ENCODE measurements around the gene CHAT. TPM values are rescaled to one million over a fixed set of nuclear protein-coding genes. Genes with fewer than 3 reads are reported as not detected.

The CHAT gene
- total RNA-seq, 2 experiments from 2014 or later = not detected

DNA sequence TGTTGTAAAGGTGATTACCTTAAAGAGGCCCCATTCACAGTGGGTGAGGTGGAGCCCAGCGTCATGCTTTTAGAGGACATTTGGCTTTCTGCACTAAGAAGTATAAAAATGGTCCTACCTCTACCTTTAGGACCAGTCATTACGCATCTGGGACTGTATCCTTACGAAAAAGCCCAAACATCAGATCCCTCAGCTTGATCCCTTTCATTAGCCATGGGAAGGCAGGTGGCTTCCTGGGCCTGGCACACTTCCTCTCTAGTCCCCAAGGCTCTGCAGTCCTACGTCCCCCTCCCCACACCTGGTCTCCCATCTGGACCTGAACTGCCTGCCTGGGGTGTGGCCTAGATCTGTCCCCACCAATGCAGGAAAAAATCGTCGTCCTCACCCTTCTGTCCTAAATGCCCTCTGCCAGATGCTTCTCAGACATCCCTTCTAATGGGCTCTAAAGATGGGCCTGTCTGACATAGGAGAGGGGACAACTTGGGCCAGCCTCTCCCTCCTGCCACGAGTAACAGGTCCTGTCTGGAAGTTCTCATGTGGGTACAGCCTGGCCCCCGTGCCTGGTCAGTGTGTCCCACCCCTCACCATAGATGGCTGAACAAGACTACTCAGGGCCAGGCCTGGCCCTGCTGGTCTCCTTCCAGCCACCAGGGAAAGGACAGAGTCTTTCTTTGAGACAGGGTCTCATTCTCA lies 15.5 kb upstream of the CHAT start:
- POLR2A ChIA-PET = no interaction called here
- Mint-ChIP-seq H3K9me3 (ENCODE audit: insufficient read depth) (no peaks in the 10 kb centered on the region), H3K27me3 (ENCODE audit: low read depth) (peaks cover 4% of the 10 kb centered on the region), H3K4me3 (no peak overlapping the region), H3K36me3 (ENCODE audit: low read depth) (no peaks in the 10 kb centered on the region), H3K4me1 (ENCODE audit: low read depth) (no peaks in the 10 kb centered on the region), H3K27ac (no peak overlapping the region)
- no peak for ATAC-seq
- no peak for DNase-seq
- CTCF ChIA-PET = no interaction called here

DNA sequence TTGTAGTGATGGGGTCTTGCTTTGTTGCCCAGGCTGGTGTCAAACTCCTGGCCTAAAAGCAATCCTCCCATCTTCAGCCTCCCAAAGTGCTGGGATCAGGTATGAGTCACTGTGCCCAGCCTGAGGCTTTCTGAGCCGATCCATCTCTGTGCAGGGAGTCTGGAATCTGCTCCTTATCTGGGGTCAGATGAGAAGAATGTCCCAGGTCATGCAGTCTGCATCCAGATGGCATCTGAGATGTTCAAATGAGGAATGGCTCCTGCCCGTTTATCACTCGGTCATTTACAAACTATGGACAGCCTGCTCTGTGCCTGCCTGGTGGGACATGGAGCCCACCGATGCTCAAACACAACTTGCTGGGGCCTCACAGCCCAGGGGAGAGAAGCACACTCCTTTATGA lies 14.9 kb upstream of the CHAT start:
- no peaks in the 10 kb centered on the region for H3K36me3 Mint-ChIP-seq (ENCODE audit: low read depth)
- DNase-seq (no peak), ATAC-seq (no peak)
- no peak overlapping the region for H3K4me3 Mint-ChIP-seq
- H3K4me1 Mint-ChIP-seq (ENCODE audit: low read depth) = no peaks in the 10 kb centered on the region
- CTCF ChIA-PET = no interaction called here
- no peaks in the 10 kb centered on the region for H3K9me3 Mint-ChIP-seq (ENCODE audit: insufficient read depth)
- no peak overlapping the region for H3K27ac Mint-ChIP-seq
- POLR2A ChIA-PET = no interaction called here
- peaks cover 10% of the 10 kb centered on the region for H3K27me3 Mint-ChIP-seq (ENCODE audit: low read depth)

DNA sequence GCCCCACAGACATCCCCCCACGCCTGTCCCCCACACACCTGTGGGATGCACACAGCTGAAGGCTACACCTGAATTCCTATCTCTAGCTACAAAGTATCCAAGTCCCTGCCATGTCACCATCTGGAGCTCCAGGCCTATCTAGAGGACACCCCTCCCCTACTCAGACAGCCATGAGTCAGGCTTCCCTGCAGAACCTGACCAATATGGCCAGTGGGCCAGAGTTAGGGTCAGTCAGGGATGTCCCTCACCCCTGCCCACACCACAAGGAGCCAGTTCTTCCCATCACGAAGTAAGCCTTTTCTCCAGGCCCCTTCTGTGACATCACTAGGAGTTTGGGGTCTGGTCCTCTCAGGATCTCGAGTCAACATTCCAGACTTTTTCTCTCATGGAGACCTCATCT lies 14.3 kb upstream of the CHAT start:
- Mint-ChIP-seq H3K36me3 (ENCODE audit: low read depth) (no peaks in the 10 kb centered on the region), H3K4me3 (no peak overlapping the region), H3K27ac (no peak overlapping the region), H3K9me3 (ENCODE audit: insufficient read depth) (no peaks in the 10 kb centered on the region), H3K27me3 (ENCODE audit: low read depth) (peaks cover 14% of the 10 kb centered on the region), H3K4me1 (ENCODE audit: low read depth) (no peaks in the 10 kb centered on the region)
- DNase-seq (no peak), ATAC-seq (no peak)
- ChIA-PET POLR2A (no interaction called here), CTCF (no interaction called here)

DNA sequence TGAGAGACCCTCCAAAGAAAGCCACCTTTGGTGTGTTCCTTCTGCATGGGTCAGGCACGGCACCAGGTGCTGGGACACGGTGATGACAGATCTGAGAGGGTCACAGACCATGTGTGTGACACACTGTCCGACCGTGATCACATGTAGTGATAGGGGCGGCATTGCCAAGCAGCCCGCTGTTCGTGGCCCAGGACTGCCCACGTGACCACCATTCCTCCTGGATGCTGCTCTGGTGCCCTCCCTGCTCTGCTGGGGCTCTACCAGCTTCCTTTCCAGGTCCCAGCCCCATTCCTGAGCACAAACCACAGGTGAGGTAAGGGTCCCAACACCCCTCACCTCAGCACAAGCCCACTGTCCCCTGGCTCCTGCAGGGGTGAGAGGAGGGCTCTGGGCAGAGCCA lies 13.8 kb upstream of the CHAT start:
- H3K4me1 Mint-ChIP-seq (ENCODE audit: low read depth) = no peaks in the 10 kb centered on the region
- no peaks in the 10 kb centered on the region for H3K36me3 Mint-ChIP-seq (ENCODE audit: low read depth)
- no peak for DNase-seq
- ChIA-PET CTCF (no interaction called here), POLR2A (no interaction called here)
- no peak overlapping the region for H3K27ac Mint-ChIP-seq
- H3K4me3 Mint-ChIP-seq = no peak overlapping the region
- no peaks in the 10 kb centered on the region for H3K9me3 Mint-ChIP-seq (ENCODE audit: insufficient read depth)
- H3K27me3 Mint-ChIP-seq (ENCODE audit: low read depth) = peaks cover 16% of the 10 kb centered on the region
- no peak for ATAC-seq

DNA sequence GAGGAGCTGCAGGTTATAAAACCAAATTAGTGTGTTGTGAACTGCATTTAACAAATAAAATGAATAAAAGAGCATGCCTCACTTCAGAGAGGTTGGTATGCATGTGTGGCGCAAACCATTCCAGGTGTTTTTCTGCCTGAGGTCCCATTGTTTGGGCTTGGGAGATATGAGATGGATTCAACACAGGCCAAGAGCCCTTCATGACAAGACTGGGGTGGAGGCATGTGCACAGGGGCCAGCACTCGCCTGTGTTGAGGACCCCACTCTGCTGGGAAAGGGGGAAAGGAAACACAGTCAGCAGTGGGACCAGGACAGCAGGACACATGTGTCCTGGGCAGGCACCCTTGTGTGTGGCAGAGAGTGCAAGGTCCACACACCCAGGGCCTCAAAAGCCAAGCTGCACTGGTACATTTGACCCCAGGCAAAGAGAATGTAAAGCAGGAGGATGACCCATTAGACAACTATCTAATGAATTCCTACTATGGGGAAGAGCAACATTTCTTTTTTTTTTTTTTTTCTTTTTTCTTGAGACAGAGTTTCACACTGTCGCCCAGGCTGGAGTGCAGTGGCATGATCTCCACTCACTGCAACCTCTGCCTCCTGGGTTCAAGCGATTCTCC lies 12.9 kb upstream of the CHAT start:
- no peaks in the 10 kb centered on the region for H3K9me3 Mint-ChIP-seq (ENCODE audit: insufficient read depth)
- H3K4me3 Mint-ChIP-seq = no peak overlapping the region
- POLR2A ChIA-PET = no interaction called here
- ATAC-seq (no peak), DNase-seq (no peak)
- peaks cover 20% of the 10 kb centered on the region for H3K27me3 Mint-ChIP-seq (ENCODE audit: low read depth)
- CTCF ChIA-PET = interaction anchor here (1.5 kb wide), 1 partner anchor 8 kb away, joined by 5 read pairs; no protein-coding TSS in a partner anchor
- H3K36me3 Mint-ChIP-seq (ENCODE audit: low read depth) = no peaks in the 10 kb centered on the region
- H3K4me1 Mint-ChIP-seq (ENCODE audit: low read depth) = no peaks in the 10 kb centered on the region
- H3K27ac Mint-ChIP-seq = no peak overlapping the region

DNA sequence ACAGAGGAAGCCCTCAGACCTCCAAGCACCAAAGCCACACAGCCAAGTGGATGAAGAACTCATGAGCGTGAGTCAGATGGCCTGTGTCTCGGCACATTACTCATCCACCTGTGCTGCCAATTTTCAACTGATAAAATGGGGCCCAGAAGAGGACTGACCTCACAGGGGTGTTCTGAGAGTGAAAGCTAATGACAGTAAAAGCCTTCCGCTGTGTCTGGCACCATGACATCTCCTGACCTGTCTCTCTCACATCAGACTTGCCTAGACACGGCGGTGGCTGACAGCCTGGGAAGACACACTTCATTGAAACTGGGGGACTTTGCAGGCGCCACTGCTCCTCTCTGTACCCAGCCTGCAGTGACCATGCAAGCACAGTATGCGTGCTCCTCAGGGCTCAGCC lies 12.0 kb upstream of the CHAT start:
- ATAC-seq (no peak), DNase-seq (no peak)
- Mint-ChIP-seq H3K36me3 (ENCODE audit: low read depth) (no peaks in the 10 kb centered on the region), H3K27me3 (ENCODE audit: low read depth) (peaks cover 20% of the 10 kb centered on the region), H3K4me3 (no peak overlapping the region), H3K27ac (no peak overlapping the region), H3K9me3 (ENCODE audit: insufficient read depth) (no peaks in the 10 kb centered on the region), H3K4me1 (ENCODE audit: low read depth) (peaks cover 3% of the 10 kb centered on the region)
- CTCF ChIA-PET = interaction anchor here (1.5 kb wide), 1 partner anchor 9 kb away, joined by 5 read pairs; no protein-coding TSS in a partner anchor
- POLR2A ChIA-PET = no interaction called here

DNA sequence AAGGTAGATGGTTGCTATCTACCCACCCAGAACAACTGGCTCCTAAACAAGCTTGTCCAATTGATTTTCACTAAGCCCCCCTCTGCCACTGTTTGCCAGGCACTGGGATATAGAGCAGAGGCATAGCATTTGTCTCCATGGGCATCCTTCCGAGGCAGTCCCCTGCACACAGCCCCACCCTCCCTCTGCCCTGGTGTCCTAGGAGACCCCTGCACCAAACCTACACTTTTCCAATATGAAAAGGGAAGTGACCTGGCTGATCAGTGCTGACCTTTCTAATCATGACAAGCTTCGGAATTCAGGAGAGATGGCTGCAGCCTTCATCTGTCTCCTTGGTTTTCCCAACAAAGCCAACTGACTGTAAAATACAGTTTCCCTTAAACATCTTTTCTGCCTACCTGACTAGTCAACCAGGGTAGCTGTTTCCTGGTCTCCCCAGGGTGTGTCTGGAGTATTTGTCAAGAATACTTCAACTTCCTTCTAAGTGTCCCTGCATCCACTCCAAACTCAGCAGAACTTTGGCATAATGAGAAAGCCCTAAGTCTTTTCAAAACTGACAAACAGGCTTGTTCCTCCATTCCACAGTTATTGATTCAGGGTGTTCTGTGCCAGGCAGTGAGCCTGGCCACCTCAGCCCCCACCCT lies 11.3 kb upstream of the CHAT start:
- CTCF ChIA-PET = interaction anchor here (1.9 kb wide), 1 partner anchor 8 kb away, joined by 6 read pairs; no protein-coding TSS in a partner anchor
- POLR2A ChIA-PET = no interaction called here
- ATAC-seq = no peak

DNA sequence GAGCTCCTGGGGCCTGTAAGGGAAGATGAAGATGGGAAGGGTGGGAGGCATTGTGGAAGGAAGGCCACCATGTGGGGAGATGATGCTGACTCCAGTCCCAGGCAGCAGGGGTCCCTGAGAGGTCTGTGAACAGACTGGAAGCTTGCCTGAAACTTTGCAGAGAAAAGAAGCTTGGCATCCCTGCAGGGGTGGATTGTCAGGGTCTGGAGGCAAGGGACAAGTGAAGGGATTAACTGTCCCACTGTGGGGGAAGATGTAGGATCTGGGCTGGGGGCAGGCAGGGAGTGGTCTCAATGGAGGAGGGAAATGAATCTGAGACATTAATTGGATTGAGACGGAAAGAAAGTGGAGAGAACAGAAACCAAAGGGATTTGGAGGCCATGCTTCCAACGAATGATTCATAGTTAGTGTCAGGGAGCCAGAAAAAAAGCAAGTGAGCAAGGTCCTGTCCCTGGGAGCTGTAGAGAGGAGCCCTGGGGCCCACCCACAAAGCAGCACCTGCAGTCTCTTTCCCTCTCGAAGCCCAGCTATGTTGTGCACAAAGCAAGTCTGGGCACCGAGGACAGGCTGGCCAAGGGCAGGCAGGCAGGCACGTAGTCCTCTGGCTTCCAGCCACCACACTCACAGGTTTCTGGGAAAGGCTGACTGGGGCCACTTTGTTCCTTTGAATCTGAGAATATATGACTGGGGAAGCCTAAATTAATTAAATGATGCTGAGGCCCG lies 8.5 kb upstream of the CHAT start:
- DNase-seq (no peak), ATAC-seq (no peak)
- no peaks in the 10 kb centered on the region for H3K9me3 Mint-ChIP-seq (ENCODE audit: insufficient read depth)
- ChIA-PET CTCF (no interaction called here), POLR2A (no interaction called here)
- no peak overlapping the region for H3K27ac Mint-ChIP-seq
- no peak overlapping the region for H3K4me3 Mint-ChIP-seq
- peaks cover 42% of the 10 kb centered on the region for H3K27me3 Mint-ChIP-seq (ENCODE audit: low read depth)
- H3K4me1 Mint-ChIP-seq (ENCODE audit: low read depth) = peaks cover 7% of the 10 kb centered on the region
- H3K36me3 Mint-ChIP-seq (ENCODE audit: low read depth) = no peaks in the 10 kb centered on the region

More for the DNA sequence above, 11.3 kb upstream of the CHAT start:
- Mint-ChIP-seq H3K27ac (no peak overlapping the region), H3K36me3 (ENCODE audit: low read depth) (no peaks in the 10 kb centered on the region), H3K4me1 (ENCODE audit: low read depth) (peaks cover 7% of the 10 kb centered on the region), H3K27me3 (ENCODE audit: low read depth) (peaks cover 23% of the 10 kb centered on the region), H3K4me3 (no peak overlapping the region), H3K9me3 (ENCODE audit: insufficient read depth) (no peaks in the 10 kb centered on the region)
- no peak for DNase-seq

DNA sequence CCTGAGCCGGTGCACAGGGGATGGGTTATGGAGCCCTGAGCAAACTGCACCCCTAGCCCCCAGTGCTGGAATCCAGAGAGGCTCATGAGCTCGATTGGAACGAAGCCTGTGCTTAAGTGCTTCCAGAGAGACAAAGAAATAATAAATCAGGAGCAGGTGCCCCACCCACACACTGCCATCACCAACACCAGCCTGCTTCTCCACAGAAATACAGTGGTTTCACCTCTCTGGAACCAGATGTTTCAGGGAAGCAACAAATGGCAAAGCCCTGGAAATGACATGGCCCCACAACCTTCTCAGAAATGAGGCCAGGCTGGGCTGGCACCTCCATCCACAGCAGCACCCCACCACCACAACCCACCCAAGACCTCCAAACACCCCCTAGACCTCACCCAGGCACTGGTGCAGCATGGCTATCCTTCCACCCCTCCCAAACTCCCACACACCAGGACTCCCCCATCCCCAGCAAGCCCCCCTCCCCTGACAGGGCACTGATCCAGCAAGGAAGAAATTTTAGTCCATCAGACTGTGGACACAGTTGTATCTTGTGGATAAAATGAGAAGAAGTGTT lies 7.8 kb upstream of the CHAT start:
- H3K9me3 Mint-ChIP-seq (ENCODE audit: insufficient read depth) = no peaks in the 10 kb centered on the region
- H3K36me3 Mint-ChIP-seq (ENCODE audit: low read depth) = no peaks in the 10 kb centered on the region
- no peak overlapping the region for H3K27ac Mint-ChIP-seq
- ATAC-seq = no peak
- peaks cover 7% of the 10 kb centered on the region for H3K4me1 Mint-ChIP-seq (ENCODE audit: low read depth)
- no peak overlapping the region for H3K4me3 Mint-ChIP-seq
- ChIA-PET CTCF (interaction anchor here (1.4 kb wide), 2 partner anchors 11 to 13 kb away, joined by 5 to 6 read pairs; no protein-coding TSS in a partner anchor), POLR2A (interaction anchor here (1.1 kb wide), 1 partner anchor 67 kb away, joined by 3 read pairs; no protein-coding TSS in a partner anchor)
- no peak for DNase-seq
- peaks cover 44% of the 10 kb centered on the region for H3K27me3 Mint-ChIP-seq (ENCODE audit: low read depth)

DNA sequence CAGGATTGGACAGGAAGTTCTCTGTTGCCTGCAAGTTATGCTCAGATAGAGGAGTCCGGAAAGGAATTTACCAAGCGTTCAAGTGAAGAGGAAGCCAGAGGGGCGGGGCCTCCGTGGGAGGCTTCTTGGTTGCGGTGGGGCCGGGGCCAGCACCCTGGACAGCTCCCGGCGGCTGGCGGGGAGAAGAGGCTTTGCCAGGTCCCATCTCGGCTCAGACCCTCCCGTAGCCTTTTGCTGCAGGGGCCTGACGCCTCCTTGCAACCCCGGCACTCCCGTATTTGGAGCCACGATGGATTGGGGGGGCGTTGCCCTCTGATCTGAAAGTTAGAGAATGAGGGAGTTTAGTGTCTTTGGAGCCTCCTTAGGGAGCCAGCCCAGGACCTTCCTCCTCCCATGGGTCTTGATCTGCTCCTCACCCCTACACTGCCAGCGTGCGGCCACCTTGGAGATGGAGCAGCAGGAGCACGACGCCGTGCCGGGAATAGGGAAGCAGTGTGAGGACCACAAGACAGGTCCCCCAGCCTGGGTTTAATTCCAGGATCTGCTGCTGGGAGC lies 6.8 kb upstream of the CHAT start:
- DNase-seq (peak; percentile 89), ATAC-seq (peak; percentile 87)
- no peak overlapping the region for H3K27ac Mint-ChIP-seq
- peaks cover 9% of the 10 kb centered on the region for H3K4me1 Mint-ChIP-seq (ENCODE audit: low read depth)
- ChIA-PET CTCF (interaction anchor here (1.4 kb wide), 2 partner anchors 12 to 14 kb away, joined by 5 to 6 read pairs; no protein-coding TSS in a partner anchor), POLR2A (interaction anchor here (1.1 kb wide), 1 partner anchor 68 kb away, joined by 3 read pairs; no protein-coding TSS in a partner anchor)
- H3K27me3 Mint-ChIP-seq (ENCODE audit: low read depth) = peaks cover 55% of the 10 kb centered on the region
- H3K4me3 Mint-ChIP-seq = no peak overlapping the region
- peaks cover 5% of the 10 kb centered on the region for H3K9me3 Mint-ChIP-seq (ENCODE audit: insufficient read depth)
- H3K36me3 Mint-ChIP-seq (ENCODE audit: low read depth) = peaks cover 8% of the 10 kb centered on the region

DNA sequence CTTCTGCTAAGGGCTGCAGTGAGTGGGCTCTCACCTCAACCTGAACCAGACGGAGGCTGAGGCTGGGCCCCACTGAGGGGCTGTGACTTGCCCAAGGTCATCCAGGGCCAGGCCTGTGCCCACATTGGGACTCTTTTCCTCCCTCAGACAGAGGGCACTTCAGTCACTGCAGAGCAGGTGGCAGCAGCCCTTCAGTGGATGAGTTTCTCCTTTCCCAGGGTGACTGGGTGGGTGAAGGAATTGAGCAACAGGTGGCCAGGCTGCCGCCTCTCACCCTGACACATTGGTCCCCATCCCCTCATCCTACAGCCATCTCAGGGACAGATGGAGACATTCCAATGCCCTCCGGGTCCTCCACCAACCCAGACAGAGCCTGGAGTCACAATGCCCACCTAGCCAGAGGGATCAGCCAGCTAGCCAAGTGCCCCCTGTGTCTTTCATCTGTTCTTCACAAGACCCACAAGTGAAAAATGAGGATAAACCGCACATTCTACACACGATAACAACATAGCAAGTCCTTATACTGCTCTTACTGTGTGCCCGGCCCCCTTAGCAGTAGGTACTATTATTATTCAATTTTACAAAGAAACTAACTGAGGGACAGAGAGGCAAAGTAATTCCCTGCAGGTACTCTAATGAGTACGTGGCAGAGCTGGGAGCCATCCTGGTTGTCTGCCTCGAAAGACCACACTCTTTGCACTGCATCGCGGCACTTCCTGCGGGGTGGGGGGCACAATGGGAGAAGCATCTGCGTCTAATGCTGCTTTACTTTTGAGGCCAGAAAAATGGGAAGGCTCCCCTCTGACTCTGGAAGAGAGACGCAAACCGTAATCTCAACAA lies 5.5 kb upstream of the CHAT start:
- Mint-ChIP-seq H3K27ac (no peak overlapping the region), H3K4me1 (ENCODE audit: low read depth) (peaks cover 9% of the 10 kb centered on the region)

More for the DNA sequence above, 5.5 kb upstream of the CHAT start:
- Mint-ChIP-seq H3K36me3 (ENCODE audit: low read depth) (peaks cover 14% of the 10 kb centered on the region), H3K9me3 (ENCODE audit: insufficient read depth) (peaks cover 6% of the 10 kb centered on the region), H3K4me3 (no peak overlapping the region), H3K27me3 (ENCODE audit: low read depth) (peaks cover 63% of the 10 kb centered on the region)
- DNase-seq = no peak
- CTCF ChIA-PET = no interaction called here
- POLR2A ChIA-PET = no interaction called here
- ATAC-seq = no peak
